GOT3 (cell line): ENCODE data around the gene ZNF777.

Source experiments
- DNase-seq: peaks from one replicate; lab custom pipeline; 2025; ENCODE audit warnings: mixed read lengths; lab: John Stamatoyannopoulos, UW

ZNF777 gene

GRCh38 chr7:149476791-149477190, 15.9 kb upstream of the ZNF777 start:
- DNase-seq: no peak

GRCh38 chr7:149475121-149476045, 14.5 kb upstream of the ZNF777 start:
- no peak for DNase-seq

DNA sequence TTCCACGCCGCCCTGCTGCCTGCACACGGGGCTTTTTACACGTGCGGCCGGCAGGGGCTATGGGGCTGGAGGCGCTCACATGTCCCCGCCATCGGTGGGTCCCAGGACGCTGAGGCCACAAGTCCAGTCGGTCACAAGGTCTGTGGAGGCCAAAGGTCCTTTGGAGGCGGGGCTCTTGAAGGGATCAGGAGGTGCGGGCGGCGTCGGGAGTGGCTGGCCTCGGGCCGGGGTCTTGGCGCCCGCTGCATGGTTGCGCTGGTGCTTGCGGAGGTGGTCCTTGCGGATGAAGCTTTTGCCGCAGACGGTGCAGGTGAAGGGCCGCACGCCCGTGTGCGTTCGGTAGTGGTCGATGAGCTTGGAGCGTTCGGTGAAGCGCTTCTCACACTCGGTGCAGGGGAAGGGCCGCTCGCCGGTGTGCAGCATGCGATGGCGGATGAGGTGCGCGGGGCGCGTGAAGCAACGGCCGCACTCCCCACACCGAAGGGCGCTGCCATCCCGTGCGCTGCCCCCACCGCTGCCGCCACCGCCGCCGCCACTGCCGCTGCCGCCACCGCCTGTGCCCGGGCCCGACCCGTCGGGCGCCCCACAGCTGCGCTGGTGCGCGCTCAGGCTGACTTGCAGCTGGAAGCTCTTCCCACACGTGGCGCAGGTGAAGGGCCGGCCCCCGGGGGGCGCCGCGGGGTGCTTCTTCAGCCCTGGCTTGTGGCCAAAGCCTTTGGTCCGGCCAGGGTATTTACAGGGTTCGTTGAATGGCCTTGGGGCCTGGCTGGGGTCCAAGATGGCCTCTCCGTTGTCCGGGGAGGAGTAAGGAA, 13.7 kb upstream of the ZNF777 start:
- no peak for DNase-seq

GRCh38 chr7:149473251-149473650, 12.4 kb upstream of the ZNF777 start:
- DNase-seq: no peak

DNA sequence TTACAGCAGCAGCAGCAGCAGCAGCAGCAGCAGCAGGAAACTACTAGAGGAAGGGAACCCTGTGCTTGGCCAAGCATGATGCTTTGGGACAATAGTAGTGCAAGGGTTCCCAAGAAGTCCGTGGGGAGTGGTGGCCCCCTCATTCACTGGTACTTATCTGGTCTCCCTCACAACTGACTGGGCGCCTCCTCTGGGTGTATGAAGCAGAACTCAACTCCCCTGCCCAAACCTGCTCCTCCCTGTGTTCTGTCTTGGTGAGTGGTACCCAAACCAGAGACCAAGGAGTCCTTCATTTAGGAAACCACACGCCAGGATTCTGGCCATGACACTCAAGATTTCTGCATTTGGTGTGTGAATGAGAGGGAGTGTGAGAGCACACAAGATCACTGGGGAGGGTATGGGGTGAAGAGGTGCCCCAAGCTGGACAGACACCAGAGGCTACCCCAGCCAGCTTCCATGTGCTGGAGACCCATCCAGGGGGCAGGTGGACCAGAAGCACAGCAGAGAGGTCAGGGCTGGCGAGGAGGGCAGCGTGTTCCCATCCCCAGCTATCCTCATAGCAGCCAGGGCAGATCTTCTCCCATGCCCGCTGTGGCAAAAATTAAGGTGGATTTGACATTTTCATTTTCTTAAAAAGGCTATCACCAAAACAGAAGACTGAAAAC, 10.6 kb upstream of the ZNF777 start:
- DNase-seq: no peak

GRCh38 chr7:149469806-149470205, 8.9 kb upstream of the ZNF777 start:
- no peak for DNase-seq

DNA sequence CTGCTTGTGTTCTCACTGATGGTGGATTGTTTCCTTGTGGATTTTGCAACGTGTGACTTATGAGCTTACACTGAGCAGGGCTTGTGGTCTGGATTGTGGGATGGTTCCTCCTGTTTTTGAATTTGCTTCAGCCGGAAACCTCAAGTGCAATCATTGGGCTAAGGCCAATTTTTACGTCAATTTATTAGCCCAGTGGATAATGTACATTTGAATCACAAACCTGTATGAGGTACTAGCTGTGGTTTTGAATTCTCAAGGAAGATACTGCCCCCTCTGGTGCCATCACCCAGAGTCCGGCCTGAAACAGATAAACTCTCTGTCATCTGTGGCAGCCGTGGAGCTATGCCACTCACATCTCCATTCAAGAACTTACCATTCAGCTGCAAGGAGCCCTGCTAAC, 7.3 kb upstream of the ZNF777 start:
- no peak for DNase-seq

DNA sequence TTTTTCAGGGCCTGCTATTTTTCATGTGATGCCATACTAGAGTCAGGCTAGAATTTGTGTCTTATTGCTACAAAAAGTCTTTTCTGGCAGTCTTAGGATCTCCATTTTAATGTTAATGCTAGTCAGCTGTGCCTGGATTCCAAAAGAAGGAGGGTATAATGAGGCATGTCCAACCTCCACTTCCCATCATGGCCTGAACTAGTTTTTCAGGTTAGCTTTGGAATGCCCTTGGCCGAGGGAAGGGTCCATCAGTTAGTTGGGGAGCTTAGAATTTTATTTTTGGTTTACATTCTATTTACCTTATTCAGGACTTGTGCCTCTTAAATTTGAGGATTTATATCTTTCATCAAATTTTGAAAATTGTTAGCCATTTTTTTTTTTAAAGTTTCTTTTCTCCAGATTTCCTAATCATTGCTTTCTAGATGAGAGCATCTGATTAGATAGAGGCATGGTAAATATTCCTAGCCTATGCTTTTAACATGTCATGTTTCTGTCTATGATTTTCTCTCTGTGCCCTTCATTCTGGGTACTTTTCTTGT, 6.5 kb upstream of the ZNF777 start:
- no peak for DNase-seq

GRCh38 chr7:149466364-149466763, 5.5 kb upstream of the ZNF777 start:
- no peak for DNase-seq

GRCh38 chr7:149463500-149464161, 2.8 kb upstream of the ZNF777 start:
- DNase-seq: no peak

DNA sequence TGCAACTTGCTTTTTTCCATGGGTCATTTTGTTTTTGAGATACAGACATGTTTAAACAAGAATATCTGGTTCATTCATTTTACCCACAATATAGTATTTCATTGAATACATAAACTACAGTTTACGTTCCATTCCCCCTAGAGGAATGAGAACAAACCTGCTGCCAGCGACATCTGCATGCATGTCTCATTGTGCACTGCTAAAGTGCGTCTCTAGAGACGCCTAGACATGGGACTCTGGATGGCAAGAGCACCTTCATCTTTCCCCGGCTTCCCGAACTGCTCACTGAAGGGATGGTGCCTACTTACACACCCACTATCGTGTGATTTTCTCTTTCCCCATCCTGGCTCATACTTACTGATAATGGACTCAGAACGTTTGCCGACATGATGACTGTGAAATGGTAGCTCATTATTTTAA, 1.2 kb upstream of the ZNF777 start:
- no peak for DNase-seq

DNA sequence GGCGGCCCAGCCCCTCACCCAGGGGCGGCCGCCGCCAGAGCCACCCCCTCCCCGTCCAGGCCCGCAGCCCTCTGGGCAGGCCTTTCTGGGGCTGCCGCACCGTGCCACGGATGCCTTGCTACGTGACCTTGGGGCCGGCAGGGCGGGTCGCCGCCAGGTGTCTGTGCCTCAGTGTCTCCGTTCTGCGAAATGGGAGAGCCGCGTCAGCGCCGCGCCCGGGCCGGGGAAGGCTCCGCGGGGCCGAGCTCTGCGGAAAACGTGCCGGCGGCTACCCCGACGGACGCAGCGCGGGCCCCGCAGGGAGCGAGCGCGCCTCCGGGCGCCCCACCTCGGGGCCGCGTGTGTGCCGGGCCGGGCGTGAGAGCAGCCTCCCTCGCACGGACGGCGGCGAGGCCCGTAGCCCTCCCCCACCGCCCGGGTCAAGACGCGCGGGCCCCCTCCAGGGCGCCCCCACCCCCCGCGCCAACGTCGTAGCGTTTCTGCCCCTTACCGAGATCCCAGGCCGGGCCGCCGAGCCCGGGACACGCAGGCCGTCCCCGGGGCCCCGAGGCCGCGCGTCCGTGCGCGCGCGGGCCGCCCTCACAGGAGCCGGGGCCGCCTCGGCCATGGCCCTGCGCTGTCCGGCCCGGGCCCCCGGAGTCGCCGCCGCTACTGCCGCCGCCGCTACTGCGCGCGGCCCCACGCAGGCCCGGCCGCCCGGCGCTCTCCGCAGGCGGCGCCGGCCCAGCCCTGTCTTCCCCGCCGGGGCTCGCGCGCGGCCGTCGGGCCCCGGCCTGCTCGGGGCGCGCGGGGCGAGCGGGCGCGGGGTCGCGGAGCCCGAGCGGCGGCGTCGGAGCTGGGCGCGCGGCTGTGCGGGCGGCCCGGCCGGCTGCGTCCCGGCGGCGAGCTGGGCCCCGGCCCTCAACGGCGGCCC, 1.1 kb downstream of the ZNF777 start:
- DNase-seq: no peak

DNA sequence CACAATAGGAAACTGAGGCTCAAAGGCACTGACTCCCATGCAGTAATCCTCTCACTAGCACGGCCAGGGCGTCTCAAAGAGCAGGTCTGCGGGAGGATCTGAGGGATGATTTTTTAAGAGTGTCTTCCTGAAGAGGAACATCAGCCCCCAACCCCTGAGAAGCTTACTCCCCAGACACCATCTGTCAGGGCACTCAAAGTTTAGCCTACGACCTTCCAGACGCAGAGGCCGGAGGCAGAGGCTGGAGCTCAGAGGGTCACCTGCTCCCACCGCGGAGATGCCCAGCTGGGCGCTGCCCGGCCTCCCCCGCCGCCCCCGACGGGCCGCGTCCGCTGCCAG, 1.7 kb downstream of the ZNF777 start:
- DNase-seq: no peak

- DNase-seq: no peak
Observed at GRCh38 chr7:149458235-149458634, 2.6 kb downstream of the ZNF777 start.

DNA sequence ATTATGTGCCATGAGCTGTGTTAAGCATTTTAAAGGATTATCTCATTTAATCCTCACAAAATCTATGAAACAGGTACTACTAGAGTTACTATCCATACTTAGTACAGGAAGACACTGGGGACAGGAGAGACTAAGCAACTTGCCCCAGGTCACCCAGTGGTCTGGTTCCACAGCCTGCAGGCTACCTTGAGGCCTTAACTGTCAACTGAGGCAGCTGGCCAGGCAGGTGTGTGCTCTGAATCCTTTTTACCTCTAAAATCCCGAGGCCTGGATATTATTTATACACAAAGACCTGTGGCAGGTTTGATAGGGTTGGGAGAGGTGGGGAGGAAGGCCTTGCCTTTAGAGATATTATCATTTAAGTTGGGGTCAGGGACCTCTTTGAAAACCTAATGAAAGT, 3.1 kb downstream of the ZNF777 start:
- no peak for DNase-seq

GRCh38 chr7:149456506-149457421, 4.1 kb downstream of the ZNF777 start:
- no peak for DNase-seq

- DNase-seq: no peak
Observed at GRCh38 chr7:149455175-149455950, 5.5 kb downstream of the ZNF777 start.

GRCh38 chr7:149454750-149455149, 6.1 kb downstream of the ZNF777 start:
- DNase-seq: no peak

DNA sequence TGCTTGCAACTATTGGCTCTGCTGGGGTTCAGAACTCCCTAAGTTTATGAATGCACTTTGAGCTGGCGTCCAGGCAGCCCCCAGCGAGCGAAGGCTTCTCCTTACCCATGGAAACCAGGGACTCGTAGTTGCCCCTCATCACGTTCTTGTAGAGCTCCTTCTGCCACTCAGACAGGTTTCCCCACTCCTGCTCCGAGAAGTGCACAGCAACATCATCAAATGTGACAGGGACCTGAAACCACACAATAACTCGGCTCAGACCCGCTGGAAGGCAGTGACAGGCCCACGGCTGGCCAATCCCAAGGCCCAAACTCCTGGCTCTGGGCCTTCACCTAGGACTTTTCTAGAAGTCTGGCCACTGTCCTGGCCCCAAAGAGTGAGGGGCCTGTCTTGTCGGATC, 6.9 kb downstream of the ZNF777 start:
- DNase-seq: no peak
